ENCODE results near the gene WNT4.

The WNT4 gene

DNA sequence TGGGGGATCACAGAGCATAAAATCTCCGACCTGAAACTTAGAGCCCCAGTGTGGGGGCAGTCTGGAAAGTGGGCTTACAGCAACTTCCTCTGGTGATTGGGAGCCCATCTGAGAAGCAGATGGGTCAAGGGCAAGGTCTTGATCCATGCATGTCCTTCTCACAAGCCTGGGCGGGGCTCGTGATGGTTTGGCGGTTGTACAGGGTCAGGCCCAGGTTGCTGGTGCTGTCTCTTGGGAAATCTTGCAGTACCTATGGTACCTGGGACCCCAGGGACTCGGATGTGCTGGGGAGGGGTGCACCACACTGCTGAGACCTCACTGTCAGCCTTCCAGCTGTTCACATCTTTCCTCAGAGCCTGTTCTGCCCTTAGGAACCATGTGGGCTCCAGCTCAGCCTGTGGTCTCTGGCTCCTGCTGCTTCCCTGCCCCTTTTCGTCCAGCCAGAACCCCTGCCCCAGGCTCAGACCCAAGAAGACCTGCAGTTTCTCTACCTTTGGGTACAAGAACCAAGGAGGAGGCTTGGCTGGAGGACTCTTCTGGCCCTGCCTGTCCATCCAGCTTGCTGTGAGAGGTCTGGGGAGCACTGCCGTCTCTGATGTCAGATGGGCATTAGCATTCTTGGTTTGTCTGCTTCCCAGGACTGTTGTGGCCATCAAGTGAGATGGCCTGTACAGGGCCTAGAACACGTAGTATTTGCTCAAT lies 24.5 kb downstream of the WNT4 start:
- TF ChIP-seq, protein P1, sequence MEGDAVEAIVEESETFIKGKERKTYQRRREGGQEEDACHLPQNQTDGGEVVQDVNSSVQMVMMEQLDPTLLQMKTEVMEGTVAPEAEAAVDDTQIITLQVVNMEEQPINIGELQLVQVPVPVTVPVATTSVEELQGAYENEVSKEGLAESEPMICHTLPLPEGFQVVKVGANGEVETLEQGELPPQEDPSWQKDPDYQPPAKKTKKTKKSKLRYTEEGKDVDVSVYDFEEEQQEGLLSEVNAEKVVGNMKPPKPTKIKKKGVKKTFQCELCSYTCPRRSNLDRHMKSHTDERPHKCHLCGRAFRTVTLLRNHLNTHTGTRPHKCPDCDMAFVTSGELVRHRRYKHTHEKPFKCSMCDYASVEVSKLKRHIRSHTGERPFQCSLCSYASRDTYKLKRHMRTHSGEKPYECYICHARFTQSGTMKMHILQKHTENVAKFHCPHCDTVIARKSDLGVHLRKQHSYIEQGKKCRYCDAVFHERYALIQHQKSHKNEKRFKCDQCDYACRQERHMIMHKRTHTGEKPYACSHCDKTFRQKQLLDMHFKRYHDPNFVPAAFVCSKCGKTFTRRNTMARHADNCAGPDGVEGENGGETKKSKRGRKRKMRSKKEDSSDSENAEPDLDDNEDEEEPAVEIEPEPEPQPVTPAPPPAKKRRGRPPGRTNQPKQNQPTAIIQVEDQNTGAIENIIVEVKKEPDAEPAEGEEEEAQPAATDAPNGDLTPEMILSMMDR (IDR thresholded peaks at IDR 0.05; ENCODE audit: low read depth, low read length) = no peak
- DNase-seq (ENCODE audit: extremely low read depth, low read depth) = no peak

DNA sequence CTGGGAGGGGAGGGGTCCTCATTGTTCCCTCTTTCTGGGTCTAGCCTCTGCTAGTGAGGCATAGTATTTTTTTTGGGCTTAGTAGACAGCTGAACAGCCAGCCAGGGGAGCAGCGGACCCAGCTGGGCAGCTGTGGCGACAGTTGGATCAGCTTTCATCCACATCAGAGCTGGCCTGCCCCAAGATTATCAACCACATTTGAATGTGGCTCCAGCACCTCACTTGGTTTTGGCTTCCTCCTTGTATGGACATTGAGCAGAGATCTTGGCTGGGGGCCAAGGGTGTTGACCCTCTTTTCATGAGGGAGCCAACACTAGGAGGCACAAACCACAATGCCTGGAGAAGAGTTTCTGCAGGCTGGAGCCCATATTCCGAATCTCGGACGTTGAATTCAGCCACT lies 25.0 kb downstream of the WNT4 start:
- TF ChIP-seq, protein P1 (IDR thresholded peaks at IDR 0.05; ENCODE audit: low read depth, low read length) = no peak
- DNase-seq (ENCODE audit: extremely low read depth, low read depth) = no peak

DNA sequence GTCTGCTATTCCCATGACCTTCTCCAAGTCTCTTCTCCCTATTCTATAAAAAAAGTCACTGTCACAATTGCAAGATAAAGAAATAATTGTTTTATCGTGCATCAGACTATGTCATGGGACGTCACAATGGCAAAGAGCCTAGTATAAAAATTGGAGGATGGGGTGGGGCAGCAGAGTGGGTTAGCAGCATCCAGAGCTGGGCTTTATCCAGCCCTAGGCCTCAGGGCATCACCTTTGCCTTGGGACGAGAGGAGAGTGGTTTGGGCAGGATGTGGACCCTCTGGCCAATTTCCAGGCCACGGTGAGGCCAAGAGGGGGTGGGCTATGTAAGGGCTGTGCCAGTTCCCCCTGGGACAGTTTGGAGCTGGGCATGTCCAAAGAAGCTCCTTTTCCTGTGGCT lies 25.7 kb downstream of the WNT4 start:
- TF ChIP-seq, protein P1 (IDR thresholded peaks at IDR 0.05; ENCODE audit: low read depth, low read length) = no peak
- no peak for DNase-seq (ENCODE audit: extremely low read depth, low read depth)

DNA sequence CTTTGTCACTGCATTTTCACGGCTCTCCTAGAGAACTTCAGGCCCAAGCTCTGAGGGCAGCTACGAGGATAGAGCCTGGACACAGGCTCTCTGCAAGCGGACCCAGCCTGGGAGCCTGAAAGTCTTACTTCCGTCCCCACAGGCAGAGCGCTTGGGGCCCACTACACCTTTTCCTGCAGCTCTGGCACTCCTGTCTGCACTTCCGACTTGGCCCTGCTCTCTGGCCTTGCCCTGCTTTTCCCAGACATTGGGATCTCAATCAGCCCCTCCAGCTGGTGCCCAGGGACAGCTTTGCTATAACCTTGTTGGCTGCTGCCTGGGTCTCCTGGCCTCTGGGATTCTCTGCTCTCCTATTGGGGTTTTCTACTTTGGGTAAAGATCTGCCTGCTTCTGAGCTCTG lies 27.6 kb downstream of the WNT4 start:
- no peak for DNase-seq (ENCODE audit: extremely low read depth, low read depth)
- TF ChIP-seq, protein P1 (IDR thresholded peaks at IDR 0.05; ENCODE audit: low read depth, low read length) = no peak

DNA sequence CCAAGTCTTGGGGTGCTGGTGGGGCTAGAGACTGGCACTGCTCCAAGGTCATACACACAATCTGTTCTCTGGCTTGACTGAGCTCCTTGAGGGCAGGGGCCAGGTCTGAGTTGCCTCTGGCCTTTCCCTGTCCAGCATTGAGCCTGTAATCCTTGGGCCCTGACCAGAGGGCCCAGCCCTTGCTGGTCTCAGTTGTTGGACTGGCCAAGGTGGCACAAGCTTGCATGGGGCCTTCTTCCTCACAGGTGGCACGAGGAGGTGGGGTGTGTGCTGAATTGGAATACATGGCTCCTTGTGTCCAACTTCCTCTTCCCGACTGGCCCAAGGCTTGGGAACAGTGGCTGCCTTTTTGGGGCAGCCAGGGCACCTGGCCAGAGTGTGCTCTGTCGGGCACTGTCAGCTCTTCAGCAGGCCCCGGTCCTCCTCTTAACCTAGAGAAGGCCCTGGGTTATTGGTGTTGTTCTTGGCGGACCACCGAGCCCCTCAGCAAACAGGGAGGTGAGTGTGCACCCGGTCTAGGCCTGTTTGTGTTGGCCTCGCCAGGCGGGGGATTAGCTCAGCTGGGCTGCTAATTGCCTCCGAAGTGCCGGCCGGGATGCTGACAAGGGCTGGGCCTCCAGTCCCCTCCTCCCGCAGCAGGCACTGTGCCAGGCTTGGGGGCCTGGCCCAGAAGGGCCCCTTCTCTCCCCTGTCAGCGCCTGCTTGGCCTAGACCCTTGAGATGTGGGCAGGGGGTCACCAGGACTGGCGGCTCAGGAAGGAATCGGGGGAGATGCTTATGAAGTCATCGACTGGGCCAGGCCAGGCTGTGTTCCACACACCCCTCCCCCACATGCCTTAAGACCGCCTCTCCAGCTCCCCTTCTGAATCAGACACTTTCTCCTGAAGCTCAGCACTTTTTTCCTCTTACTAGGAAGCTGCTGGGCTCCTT lies 28.5 kb downstream of the WNT4 start:
- DNase-seq (ENCODE audit: extremely low read depth, low read depth) = no peak
- TF ChIP-seq, protein P1 (IDR thresholded peaks at IDR 0.05; ENCODE audit: low read depth, low read length) = no peak

DNA sequence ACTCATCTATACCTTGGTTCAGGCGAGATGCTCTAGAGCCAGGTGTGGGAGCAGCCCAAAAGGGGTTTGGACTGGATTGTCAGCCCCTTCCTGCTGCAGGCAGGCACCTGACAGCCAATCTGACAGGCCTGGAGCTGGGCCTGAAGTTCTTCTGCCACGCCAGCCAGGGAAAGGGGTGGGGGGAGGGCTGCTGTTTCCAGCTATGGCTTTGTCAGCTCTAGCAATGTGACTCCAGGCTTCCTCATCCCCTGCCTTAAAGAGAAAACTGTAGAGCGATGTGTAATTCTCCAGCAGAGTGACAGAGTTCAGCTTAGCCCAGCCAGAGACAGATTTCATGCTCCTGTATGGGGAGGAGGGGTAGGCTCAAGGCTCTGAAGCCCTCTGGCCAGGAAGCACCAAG lies 30.3 kb downstream of the WNT4 start:
- no peak for DNase-seq (ENCODE audit: extremely low read depth, low read depth)
- TF ChIP-seq, protein P1 (IDR thresholded peaks at IDR 0.05; ENCODE audit: low read depth, low read length) = no peak

DNA sequence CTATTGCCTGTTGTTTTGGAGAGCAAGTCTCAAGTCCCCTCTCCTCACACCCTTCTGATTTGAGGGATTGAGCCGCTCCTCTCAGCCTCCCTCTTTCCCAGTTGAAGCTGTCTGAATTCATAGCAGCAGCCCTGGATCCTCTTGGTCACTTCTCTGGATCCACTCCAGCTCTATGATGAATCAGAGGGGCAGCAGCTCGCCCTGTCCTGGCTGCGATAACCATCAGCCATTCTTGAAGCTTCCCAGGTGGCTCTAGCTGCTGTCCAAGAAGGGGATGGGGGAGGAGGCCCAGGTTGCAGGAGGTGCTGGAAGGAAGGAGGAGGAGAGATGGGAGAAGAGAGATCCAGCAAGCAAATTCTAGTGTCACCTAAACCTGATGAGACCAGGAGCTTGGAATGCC lies 31.3 kb downstream of the WNT4 start:
- TF ChIP-seq, protein P1 (IDR thresholded peaks at IDR 0.05; ENCODE audit: low read depth, low read length) = no peak
- DNase-seq (ENCODE audit: extremely low read depth, low read depth) = no peak
